Measurements from ENCODE around the gene ZNF653. TPM values are rescaled to one million over a fixed set of nuclear protein-coding genes. Genes with fewer than 3 reads are reported as not detected.

Gene ZNF653
- polyA plus RNA-seq, 1 of the 3 experiments (the other 2 are of a cell fraction): 14.7 TPM

GRCh38 chr19:11535792-11536595 is 30.4 kb upstream of the ZNF653 start (continued):
- TF ChIP-seq, protein P1, sequence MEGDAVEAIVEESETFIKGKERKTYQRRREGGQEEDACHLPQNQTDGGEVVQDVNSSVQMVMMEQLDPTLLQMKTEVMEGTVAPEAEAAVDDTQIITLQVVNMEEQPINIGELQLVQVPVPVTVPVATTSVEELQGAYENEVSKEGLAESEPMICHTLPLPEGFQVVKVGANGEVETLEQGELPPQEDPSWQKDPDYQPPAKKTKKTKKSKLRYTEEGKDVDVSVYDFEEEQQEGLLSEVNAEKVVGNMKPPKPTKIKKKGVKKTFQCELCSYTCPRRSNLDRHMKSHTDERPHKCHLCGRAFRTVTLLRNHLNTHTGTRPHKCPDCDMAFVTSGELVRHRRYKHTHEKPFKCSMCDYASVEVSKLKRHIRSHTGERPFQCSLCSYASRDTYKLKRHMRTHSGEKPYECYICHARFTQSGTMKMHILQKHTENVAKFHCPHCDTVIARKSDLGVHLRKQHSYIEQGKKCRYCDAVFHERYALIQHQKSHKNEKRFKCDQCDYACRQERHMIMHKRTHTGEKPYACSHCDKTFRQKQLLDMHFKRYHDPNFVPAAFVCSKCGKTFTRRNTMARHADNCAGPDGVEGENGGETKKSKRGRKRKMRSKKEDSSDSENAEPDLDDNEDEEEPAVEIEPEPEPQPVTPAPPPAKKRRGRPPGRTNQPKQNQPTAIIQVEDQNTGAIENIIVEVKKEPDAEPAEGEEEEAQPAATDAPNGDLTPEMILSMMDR (IDR thresholded peaks at IDR 0.05): peak; percentile 85
- TF ChIP-seq EZH2phosphoT487 (IDR thresholded peaks at IDR 0.05; ENCODE audit: borderline replicate concordance, low read depth) (no peak), RFX5 (IDR thresholded peaks at IDR 0.05; ENCODE audit: low read length) (no peak), ELF1 (IDR thresholded peaks at IDR 0.05) (no peak), NRF1 (IDR thresholded peaks at IDR 0.05; ENCODE audit: low read depth, low read length) (peak; percentile 66), CHD2 (IDR thresholded peaks at IDR 0.05; ENCODE audit: low read length, partially characterized antibody) (no peak), GATA2 (CRISPR knock-in tag; IDR thresholded peaks at IDR 0.05) (no peak), FOXM1 (IDR thresholded peaks at IDR 0.05; ENCODE audit: low read depth) (no peak), FOXJ3 (CRISPR knock-in tag; IDR thresholded peaks at IDR 0.05) (no peak), RCOR1 (IDR thresholded peaks at IDR 0.05; ENCODE audit: low read length) (peak; percentile 77; the same call in 1 of the 2 replicates), TCF12 (IDR thresholded peaks at IDR 0.05) (peak; percentile 27; the same call in 1 of the 2 replicates), YY1 (IDR thresholded peaks at IDR 0.05; ENCODE audit: low read depth) (no peak), TEAD4 (IDR thresholded peaks at IDR 0.05; ENCODE audit: borderline replicate concordance, insufficient read depth) (no peak)
- TF ChIP-seq, protein P2, sequence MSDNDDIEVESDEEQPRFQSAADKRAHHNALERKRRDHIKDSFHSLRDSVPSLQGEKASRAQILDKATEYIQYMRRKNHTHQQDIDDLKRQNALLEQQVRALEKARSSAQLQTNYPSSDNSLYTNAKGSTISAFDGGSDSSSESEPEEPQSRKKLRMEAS (IDR thresholded peaks at IDR 0.05; ENCODE audit: low read depth): peak; percentile 29; the same call in 1 of the 2 replicates

DNA sequence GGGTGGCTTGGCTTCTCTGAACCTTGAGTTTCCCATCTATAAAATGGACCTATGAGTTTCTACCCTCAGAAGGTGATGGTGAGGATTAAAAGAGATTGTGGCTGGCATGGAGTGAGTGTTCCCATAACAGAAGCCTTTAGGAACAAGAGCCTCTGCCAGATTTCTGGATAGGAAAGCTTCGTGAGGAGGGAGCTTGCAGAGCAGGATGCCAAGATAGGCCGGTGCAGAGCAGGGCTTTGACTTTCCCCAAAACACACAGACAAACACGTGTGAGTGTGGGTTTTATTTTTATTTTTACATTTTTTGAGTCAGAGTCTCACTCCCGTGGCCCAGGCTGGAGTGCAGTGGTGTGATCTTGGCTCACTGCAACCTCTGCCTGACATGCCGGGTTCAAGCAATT is 29.3 kb upstream of the ZNF653 start:
- H3K4me3 ChIP-seq (ENCODE audit: low read depth in 2 of 2, low read length in 1 of 2): no peak overlapping the region
- peaks cover 16% of the 10 kb centered on the region for H3F3A ChIP-seq (replicated peaks; ENCODE audit: insufficient read depth)
- H3K9me3 ChIP-seq: no peaks in the 10 kb centered on the region
- CTCF ChIA-PET: interaction anchor here (0.9 to 2.7 kb wide), 3 partner anchors 24 to 53 kb away, joined by 3 to 14 read pairs (median 5); partner anchors contain the start of gene ELOF1
- WGBS (ENCODE audit: low lambda C conversion rate): 98% methylated on average over 5 of the region's 5 CpGs
- H3K79me2 ChIP-seq (ENCODE audit: insufficient read depth): no peaks in the 10 kb centered on the region
- no peaks in the 10 kb centered on the region for H3K9me2 ChIP-seq
- no peak overlapping the region for H3K27ac ChIP-seq (ENCODE audit: low read depth in 2 of 2, low read length in 1 of 2)
- TF ChIP-seq TEAD4 (IDR thresholded peaks at IDR 0.05; ENCODE audit: borderline replicate concordance, insufficient read depth) (no peak), POLR2AphosphoS5 (IDR thresholded peaks at IDR 0.05; ENCODE audit: low read depth, low read length) (no peak), MEF2A (IDR thresholded peaks at IDR 0.05; ENCODE audit: borderline replicate concordance, low read depth) (no peak), YY1 (IDR thresholded peaks at IDR 0.05; ENCODE audit: low read depth) (no peak), FOXJ3 (CRISPR knock-in tag; IDR thresholded peaks at IDR 0.05) (no peak), IRF3 (IDR thresholded peaks at IDR 0.05; ENCODE audit: low read depth, low read length) (no peak), RAD21 (IDR thresholded peaks at IDR 0.05; ENCODE audit: low read length) (no peak), EP300 (IDR thresholded peaks at IDR 0.05; ENCODE audit: borderline replicate concordance in 1 of 2, low read depth in 1 of 2, low read length in 1 of 2) (no peak), ELF1 (IDR thresholded peaks at IDR 0.05) (no peak), TAF1 (IDR thresholded peaks at IDR 0.05; ENCODE audit: borderline replicate concordance, low read depth, low read length) (no peak), TCF12 (IDR thresholded peaks at IDR 0.05) (no peak), MXI1 (IDR thresholded peaks at IDR 0.05; ENCODE audit: low read depth, low read length) (no peak), GATA2 (CRISPR knock-in tag; IDR thresholded peaks at IDR 0.05) (no peak), FOXM1 (IDR thresholded peaks at IDR 0.05; ENCODE audit: low read depth) (no peak)
- TF ChIP-seq, protein P3, sequence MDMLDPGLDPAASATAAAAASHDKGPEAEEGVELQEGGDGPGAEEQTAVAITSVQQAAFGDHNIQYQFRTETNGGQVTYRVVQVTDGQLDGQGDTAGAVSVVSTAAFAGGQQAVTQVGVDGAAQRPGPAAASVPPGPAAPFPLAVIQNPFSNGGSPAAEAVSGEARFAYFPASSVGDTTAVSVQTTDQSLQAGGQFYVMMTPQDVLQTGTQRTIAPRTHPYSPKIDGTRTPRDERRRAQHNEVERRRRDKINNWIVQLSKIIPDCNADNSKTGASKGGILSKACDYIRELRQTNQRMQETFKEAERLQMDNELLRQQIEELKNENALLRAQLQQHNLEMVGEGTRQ (IDR thresholded peaks at IDR 0.05; ENCODE audit: borderline replicate concordance, low read depth, low read length): no peak
- TF ChIP-seq, protein P2 (IDR thresholded peaks at IDR 0.05; ENCODE audit: low read depth): no peak
- TF ChIP-seq, protein P4, sequence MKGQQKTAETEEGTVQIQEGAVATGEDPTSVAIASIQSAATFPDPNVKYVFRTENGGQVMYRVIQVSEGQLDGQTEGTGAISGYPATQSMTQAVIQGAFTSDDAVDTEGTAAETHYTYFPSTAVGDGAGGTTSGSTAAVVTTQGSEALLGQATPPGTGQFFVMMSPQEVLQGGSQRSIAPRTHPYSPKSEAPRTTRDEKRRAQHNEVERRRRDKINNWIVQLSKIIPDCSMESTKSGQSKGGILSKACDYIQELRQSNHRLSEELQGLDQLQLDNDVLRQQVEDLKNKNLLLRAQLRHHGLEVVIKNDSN (IDR thresholded peaks at IDR 0.05; ENCODE audit: borderline replicate concordance, low read depth): no peak
- TF ChIP-seq, protein P5, sequence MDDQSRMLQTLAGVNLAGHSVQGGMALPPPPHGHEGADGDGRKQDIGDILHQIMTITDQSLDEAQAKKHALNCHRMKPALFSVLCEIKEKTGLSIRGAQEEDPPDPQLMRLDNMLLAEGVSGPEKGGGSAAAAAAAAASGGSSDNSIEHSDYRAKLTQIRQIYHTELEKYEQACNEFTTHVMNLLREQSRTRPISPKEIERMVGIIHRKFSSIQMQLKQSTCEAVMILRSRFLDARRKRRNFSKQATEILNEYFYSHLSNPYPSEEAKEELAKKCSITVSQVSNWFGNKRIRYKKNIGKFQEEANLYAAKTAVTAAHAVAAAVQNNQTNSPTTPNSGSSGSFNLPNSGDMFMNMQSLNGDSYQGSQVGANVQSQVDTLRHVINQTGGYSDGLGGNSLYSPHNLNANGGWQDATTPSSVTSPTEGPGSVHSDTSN (IDR thresholded peaks at IDR 0.05): no peak
- no peak for DNase-seq
- H4K20me1 ChIP-seq (ENCODE audit: insufficient read depth): no peaks in the 10 kb centered on the region; the same call in 1 of the 2 replicates
- H3K36me3 ChIP-seq (replicated peaks in 1 of 2; ENCODE audit: control insufficient read depth in 1 of 2, insufficient read depth in 2 of 2, low read length in 1 of 2): no peaks in the 10 kb centered on the region
- H2AFZ ChIP-seq (ENCODE audit: low read depth): no peak overlapping the region
- no peaks in the 10 kb centered on the region for H3K27me3 ChIP-seq (ENCODE audit: insufficient read depth)
- no peak overlapping the region for H3K9ac ChIP-seq
- POLR2A ChIA-PET: no interaction called here
- no peak overlapping the region for H3K4me2 ChIP-seq
- peaks cover 11 to 16% of the 10 kb centered on the region in 2 experiments; a peak in 2 of 4 replicates for H3K4me1 ChIP-seq (ENCODE audit: control insufficient read depth in 1 of 2, insufficient read depth in 2 of 2, low read depth in 1 of 2, low read length in 1 of 2)
